Fibroblast of lung (primary cell): Measurements from ENCODE around the gene LRGUK.

ENCODE experiments used
- EZH2 ChIP-seq: IDR thresholded peaks from 2 replicates; pipeline ENCODE4 v1.5.1; 2012; ENCODE audit warnings: low read length, control low read depth, mild to moderate bottlenecking; ENCODE audit errors: missing control alignments
- TF ChIP-seq, protein P1 (sequence below), 2 donors: IDR thresholded peaks in 1 of 2; conservative IDR thresholded peaks in 1 of 2; 1 replicate in 1 of 2; 2 replicates in 1 of 2; pipeline ENCODE4 v1.5.1; 2011 to 2012; ENCODE audit warnings: low read length in 2 of 2, control low read depth in 1 of 2, inconsistent platforms in 1 of 2, low read depth in 1 of 2, mild to moderate bottlenecking in 1 of 2

DNA sequence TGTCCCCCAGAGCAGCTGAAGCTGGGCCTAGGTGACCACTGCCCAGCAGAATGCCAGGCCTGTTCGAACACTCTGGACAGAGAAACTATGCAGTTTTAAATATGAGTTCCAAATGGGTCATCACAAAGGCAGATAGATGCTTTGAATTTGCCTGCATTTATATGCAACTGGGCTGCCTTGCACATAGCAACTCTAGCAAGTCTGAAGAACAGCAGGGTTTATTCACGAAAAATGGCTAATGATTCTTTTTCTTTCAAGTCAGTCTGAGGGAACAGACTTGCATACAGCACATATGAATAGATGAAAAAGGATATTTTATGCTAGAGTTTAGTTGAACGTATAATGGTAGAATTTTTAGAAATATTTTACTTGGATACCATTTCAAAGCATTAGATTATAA lies 121.1 kb downstream of the LRGUK start:
- TF ChIP-seq, protein P1, sequence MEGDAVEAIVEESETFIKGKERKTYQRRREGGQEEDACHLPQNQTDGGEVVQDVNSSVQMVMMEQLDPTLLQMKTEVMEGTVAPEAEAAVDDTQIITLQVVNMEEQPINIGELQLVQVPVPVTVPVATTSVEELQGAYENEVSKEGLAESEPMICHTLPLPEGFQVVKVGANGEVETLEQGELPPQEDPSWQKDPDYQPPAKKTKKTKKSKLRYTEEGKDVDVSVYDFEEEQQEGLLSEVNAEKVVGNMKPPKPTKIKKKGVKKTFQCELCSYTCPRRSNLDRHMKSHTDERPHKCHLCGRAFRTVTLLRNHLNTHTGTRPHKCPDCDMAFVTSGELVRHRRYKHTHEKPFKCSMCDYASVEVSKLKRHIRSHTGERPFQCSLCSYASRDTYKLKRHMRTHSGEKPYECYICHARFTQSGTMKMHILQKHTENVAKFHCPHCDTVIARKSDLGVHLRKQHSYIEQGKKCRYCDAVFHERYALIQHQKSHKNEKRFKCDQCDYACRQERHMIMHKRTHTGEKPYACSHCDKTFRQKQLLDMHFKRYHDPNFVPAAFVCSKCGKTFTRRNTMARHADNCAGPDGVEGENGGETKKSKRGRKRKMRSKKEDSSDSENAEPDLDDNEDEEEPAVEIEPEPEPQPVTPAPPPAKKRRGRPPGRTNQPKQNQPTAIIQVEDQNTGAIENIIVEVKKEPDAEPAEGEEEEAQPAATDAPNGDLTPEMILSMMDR (conservative IDR thresholded peaks at IDR 0.05 in 1 of 2, IDR thresholded peaks at IDR 0.05 in 1 of 2; ENCODE audit: low read depth in 1 of 2, low read length in 2 of 2) = no peak
- no peak for TF ChIP-seq EZH2
